Esophagus muscularis mucosa (tissue), 4 donors: ENCODE results near the gene GDPD2.

Experiments used
- CTCF ChIP-seq, 3 experiments: fragments of 200-600 bp in 2 of 3; fragments of 450-650 bp in 1 of 3; sonication (generic) in 2 of 3; IDR thresholded peaks; one replicate each; pipeline ENCODE4 v1.5.1; 2017 to 2019; ENCODE audit warnings: antibody characterized with exemption in 3 of 3, mild to moderate bottlenecking in 2 of 3, moderate library complexity in 1 of 3
- EP300 ChIP-seq: sonication (generic); formaldehyde crosslinking; IDR thresholded peaks from one replicate; pipeline ENCODE4 v1.6.1; 2017; ENCODE audit warnings: antibody characterized with exemption
- POLR2A ChIP-seq: fragments of 450-650 bp; IDR thresholded peaks from one replicate; pipeline ENCODE4 v1.6.1; 2017; ENCODE audit warnings: antibody characterized with exemption, moderate library complexity, mild to moderate bottlenecking, low read depth

GRCh38 chrX:70427365-70427764, 4.3 kb downstream of the GDPD2 start:
- TF ChIP-seq POLR2A (no peak), CTCF (IDR thresholded peaks at IDR 0.05) (no peak), EP300 (no peak)
